Endothelial cell of umbilical vein (primary cell): ENCODE data around the gene IFNA14. TPM values are rescaled to one million over a fixed set of nuclear protein-coding genes. Genes with fewer than 3 reads are reported as not detected.

ENCODE experiments used
- BruUV-seq: library from RNA; stranded (reverse); fragments of 400-500 nt; replicated peaks from 2 replicates; lab custom pipeline; 2021; lab: Mats Ljungman, UMichigan
- CTCF ChIA-PET: fragments of 300-600, 350-600 bp; sonication (Branson Sonifier 250); formaldehyde crosslinking; loops from one replicate; lab custom pipeline; 2021; ENCODE audit warnings: antibody characterized with exemption, inconsistent platforms; lab: Charles Lee
- POLR2A ChIA-PET: fragments of 300-600, 350-600 bp; sonication (Branson Sonifier 250); formaldehyde crosslinking; loops from one replicate; lab custom pipeline; 2021; ENCODE audit warnings: antibody characterized with exemption, inconsistent platforms; lab: Charles Lee
- DNase-seq: peaks from one replicate; pipeline ENCODE4 v3.0.0-alpha.2; 2011; ENCODE audit warnings: low read depth, low spot score
- FAIRE-seq: peaks from 2 replicates; lab custom pipeline; 2011; peaks lifted over from hg19 to GRCh38; lab: Jason Lieb, UNC
- H2AFZ ChIP-seq: 2 replicates; pipeline ENCODE4 v1.6.0; 2012; ENCODE audit warnings: low read depth, low read length, control low read depth, inconsistent platforms
- H3K27ac ChIP-seq: 2 replicates; pipeline ENCODE4 v1.5.1; 2011; ENCODE audit warnings: low read depth, mild to moderate bottlenecking, control low read depth, low read length, moderate library complexity; ENCODE audit not compliant: insufficient read depth
- H3K27me3 ChIP-seq, 2 experiments: 2 replicates each; pipeline versions ENCODE4 v1.6.0 to v1.6.1; 2011; ENCODE audit warnings: low read length in 2 of 2, mixed read lengths in 1 of 2; ENCODE audit not compliant: control insufficient read depth in 2 of 2, insufficient read depth in 2 of 2
- H3K36me3 ChIP-seq, 2 experiments: 2 replicates in 1 of 2; 3 replicates in 1 of 2; pipeline ENCODE4 v1.5.1; 2011; ENCODE audit warnings: low read length in 2 of 2, mild to moderate bottlenecking in 1 of 2, moderate library complexity in 1 of 2; ENCODE audit not compliant: control insufficient read depth in 2 of 2, insufficient read depth in 2 of 2; ENCODE audit errors: extremely low read depth in 1 of 2
- H3K4me1 ChIP-seq: 3 replicates; pipeline ENCODE4 v1.5.1; 2011; ENCODE audit warnings: mild to moderate bottlenecking, low read length; ENCODE audit not compliant: control insufficient read depth, insufficient read depth; ENCODE audit errors: extremely low read depth
- H3K4me2 ChIP-seq: 2 replicates; pipeline ENCODE4 v1.6.1; 2011; ENCODE audit warnings: low read length, control low read depth, mixed read lengths; ENCODE audit not compliant: insufficient read depth
- H3K4me3 ChIP-seq, 3 experiments: fragments of 200-600 bp in 1 of 3; sonication (generic), shearing (Covaris generic) in 1 of 3; replicated peaks in 1 of 3; 2 replicates each; pipeline ENCODE4 v1.5.1; 2011 to 2016; ENCODE audit warnings: control low read depth in 3 of 3, low read length in 3 of 3, mild to moderate bottlenecking in 2 of 3, inconsistent platforms in 1 of 3, low read depth in 1 of 3, moderate library complexity in 1 of 3; ENCODE audit not compliant: insufficient read depth in 1 of 3
- H3K79me2 ChIP-seq: 2 replicates; pipeline ENCODE4 v1.6.0; 2012; ENCODE audit warnings: low read length, inconsistent platforms; ENCODE audit not compliant: control insufficient read depth, insufficient read depth
- H3K9ac ChIP-seq: replicated peaks from 2 replicates; pipeline ENCODE3; 2011; ENCODE audit warnings: low read length, control low read depth; ENCODE audit not compliant: insufficient read depth; ENCODE audit errors: extremely low read depth
- H3K9me1 ChIP-seq: replicated peaks from 3 replicates; pipeline ENCODE4 v1.6.0; 2011; ENCODE audit warnings: mild to moderate bottlenecking, low read length; ENCODE audit not compliant: control insufficient read depth, insufficient read depth; ENCODE audit errors: extremely low read depth
- H3K9me3 ChIP-seq: replicated peaks from 2 replicates; pipeline ENCODE4 v1.5.1; 2012; ENCODE audit warnings: low read length, inconsistent platforms; ENCODE audit not compliant: control insufficient read depth, insufficient read depth
- H4K20me1 ChIP-seq: replicated peaks from 2 replicates; pipeline ENCODE3; 2011; ENCODE audit warnings: mild to moderate bottlenecking, low read length; ENCODE audit not compliant: control insufficient read depth, insufficient read depth; ENCODE audit errors: extremely low read depth
- CTCF ChIP-seq, 2 donors: IDR thresholded peaks; 1 replicate in 1 of 2; 2 replicates in 1 of 2; pipeline ENCODE4 v1.5.1; 2011; ENCODE audit warnings: low read length in 2 of 2, mild to moderate bottlenecking in 2 of 2, moderate library complexity in 2 of 2, control low read depth in 1 of 2, inconsistent platforms in 1 of 2, low read depth in 1 of 2; ENCODE audit not compliant: insufficient read depth in 1 of 2; ENCODE audit errors: extremely low read depth in 1 of 2
- EZH2 ChIP-seq: IDR thresholded peaks from 2 replicates; pipeline ENCODE4 v1.6.1; 2012; ENCODE audit warnings: borderline replicate concordance, low read depth, mild to moderate bottlenecking, moderate library complexity, low read length, inconsistent platforms; ENCODE audit not compliant: severe bottlenecking
- FOS ChIP-seq: IDR thresholded peaks from 2 replicates; pipeline ENCODE4 v1.6.1; 2011; ENCODE audit warnings: mild to moderate bottlenecking, low read length, moderate library complexity, borderline replicate concordance; ENCODE audit not compliant: insufficient read depth
- GATA2 ChIP-seq: IDR thresholded peaks from 2 replicates; pipeline ENCODE4 v1.7.0; 2011; ENCODE audit warnings: low read depth, mild to moderate bottlenecking, moderate library complexity, mixed read lengths, low read length; ENCODE audit not compliant: insufficient read length, insufficient read depth
- JUN ChIP-seq: IDR thresholded peaks from 2 replicates; pipeline ENCODE4 v1.6.1; 2011; ENCODE audit warnings: borderline replicate concordance, low read depth; ENCODE audit not compliant: insufficient read length, insufficient read depth
- MAX ChIP-seq: IDR thresholded peaks from 2 replicates; pipeline ENCODE4 v1.6.1; 2011; ENCODE audit not compliant: insufficient read depth, insufficient read length
- MYC ChIP-seq: IDR thresholded peaks from one replicate; pipeline ENCODE4 v1.6.1; 2011; ENCODE audit warnings: mild to moderate bottlenecking, low read depth, low read length
- POLR2A ChIP-seq: IDR thresholded peaks from 2 replicates; pipeline ENCODE4 v1.6.1; 2012; ENCODE audit warnings: low read depth, mild to moderate bottlenecking, control low read depth, low read length
- POLR2AphosphoS5 ChIP-seq: IDR thresholded peaks from 2 replicates; pipeline ENCODE4 v1.6.1; 2012; ENCODE audit warnings: low read depth, mild to moderate bottlenecking, control low read depth, low read length, moderate library complexity; ENCODE audit not compliant: insufficient read depth
- dilution Hi-C: fragments of 300-500 bp; cut with MboI; formaldehyde crosslinking; loops from one replicate; pipeline ENCODE4 v1.15.0; 2019; ENCODE audit warnings: low sequenced_read_pairs; ENCODE audit not compliant: extremely low pct_ligation_motif_present
- intact Hi-C: fragments of 100-400 bp; cut with micrococcal nuclease; formaldehyde crosslinking; loops from one replicate; pipeline ENCODE4 v1.10.0; 2022
- polyA plus RNA-seq, 4 experiments: library from polyadenylated mRNA; depleted of rRNA in 3 of 4; stranded (reverse) in 3 of 4; unstranded in 1 of 4; fragments of >200 nt; gene quantifications; 2 replicates each; pipeline versions ENCODE4 v1.2.1 to v1.2.3, GENCODE V29; 2011 to 2012; ENCODE audit warnings: missing spikeins in 1 of 4
- total RNA-seq: library from RNA; stranded (reverse); gene quantifications from 2 replicates; pipeline ENCODE4 v1.2.3, GENCODE V29; 2021

The IFNA14 gene
- total and polyA plus RNA-seq, 2 donors (not counting 3 experiments of a cell fraction or from before 2014, with no cell fraction given): not detected

- no peak overlapping the region for H3K9ac ChIP-seq
- no peaks in the 10 kb centered on the region for H3K9me1 ChIP-seq
- H3K79me2 ChIP-seq: no peaks in the 10 kb centered on the region
- dilution Hi-C loops: no loop called here
- no peak overlapping the region for H2AFZ ChIP-seq
- H3K4me1 ChIP-seq: peaks cover 3% of the 10 kb centered on the region
- H3K27me3 ChIP-seq: peaks cover 23 to 47% of the 10 kb centered on the region in 2 experiments
- FAIRE-seq (no peak), DNase-seq (no peak)
- no peak overlapping the region for H3K4me2 ChIP-seq
- no peaks in the 10 kb centered on the region for H4K20me1 ChIP-seq
- intact Hi-C loops: loop anchor here (5.0 kb wide), 1 partner anchor 216 kb away; no protein-coding TSS in a partner anchor
- ChIA-PET CTCF (interaction anchor here (1.1 to 4.7 kb wide), 6 partner anchors 16 to 204 kb away, joined by 3 to 63 read pairs (median 11); no protein-coding TSS in a partner anchor), POLR2A (no interaction called here)
- H3K27ac ChIP-seq: no peak overlapping the region
- no peaks in the 10 kb centered on the region for H3K36me3 ChIP-seq
- H3K4me3 ChIP-seq: no peak overlapping the region
- H3K9me3 ChIP-seq: no peaks in the 10 kb centered on the region
- no TSS peak for BruUV-seq
- no peak for TF ChIP-seq EZH2
- no peak for TF ChIP-seq POLR2A
- TF ChIP-seq JUN: no peak
- TF ChIP-seq MAX: no peak
- TF ChIP-seq GATA2: no peak
- TF ChIP-seq FOS: no peak
- TF ChIP-seq MYC: no peak
- no peak for TF ChIP-seq POLR2AphosphoS5
- TF ChIP-seq CTCF (IDR thresholded peaks at IDR 0.05; ENCODE audit: extremely low read depth in 1 of 2, insufficient read depth in 1 of 2, low read depth in 1 of 2, low read length in 2 of 2): no peak
Measured at GRCh38 chr9:21251190-21251589, 11.4 kb upstream of the IFNA14 start.
